Measurements from ENCODE around the gene FGD4. TPM values are rescaled to one million over a fixed set of nuclear protein-coding genes. Genes with fewer than 3 reads are reported as not detected.

Gene FGD4
- total RNA-seq, 1 donor from 2014 or later = 54.6 TPM

DNA sequence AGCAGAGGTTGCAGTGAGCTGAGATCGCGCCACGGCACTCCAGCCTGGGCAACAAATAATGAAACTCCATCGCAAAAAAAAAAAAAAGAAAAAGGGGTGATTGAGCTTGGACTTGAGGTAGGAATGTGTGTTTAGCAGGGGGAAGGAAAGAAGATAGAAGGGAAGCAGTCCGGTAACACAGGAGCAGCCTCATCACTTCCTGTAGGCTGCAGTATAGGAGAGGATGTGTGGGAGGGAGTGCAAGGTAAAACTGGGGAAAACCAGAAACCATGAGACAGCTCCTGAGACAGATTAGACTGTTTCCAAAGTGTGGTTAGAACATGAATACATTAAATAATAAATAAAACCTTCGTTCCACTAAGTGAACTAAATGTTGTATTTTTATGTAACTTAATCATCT, 49.2 kb downstream of the FGD4 start:
- intact Hi-C loops (cut with DNase I) = no loop called here
- DNase-seq (ENCODE audit: low spot score) = no peak
- ATAC-seq = no peak

DNA sequence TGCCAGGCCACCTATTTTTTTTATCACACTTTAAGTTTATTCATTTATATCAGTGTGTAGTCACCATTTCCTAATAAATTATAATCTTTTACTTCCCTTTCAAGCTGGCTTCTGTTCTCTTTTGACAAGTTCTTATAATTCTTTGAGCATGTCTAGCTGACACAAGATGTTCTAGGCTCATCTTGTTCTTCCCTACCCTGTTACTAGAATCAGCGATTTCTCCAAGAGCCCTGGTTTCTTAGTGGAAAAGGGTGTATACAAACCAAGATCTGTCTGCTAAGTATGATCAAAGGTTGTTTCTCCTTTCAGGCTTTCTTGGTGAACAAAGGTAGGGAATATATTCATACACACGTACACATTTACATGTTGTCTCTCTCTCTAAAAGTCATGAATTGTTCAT, 51.0 kb downstream of the FGD4 start:
- ATAC-seq (no peak), DNase-seq (ENCODE audit: low spot score) (no peak)
- intact Hi-C loops (cut with DNase I) = loop anchor here (10.0 kb wide), 1 partner anchor 204 kb away; no protein-coding TSS in a partner anchor

GRCh38 chr12:32450768-32451167, 51.4 kb downstream of the FGD4 start:
- DNase-seq (ENCODE audit: low spot score) = no peak
- intact Hi-C loops (cut with DNase I) = loop anchor here (10.0 kb wide), 1 partner anchor 204 kb away; no protein-coding TSS in a partner anchor
- no peak for ATAC-seq

DNA sequence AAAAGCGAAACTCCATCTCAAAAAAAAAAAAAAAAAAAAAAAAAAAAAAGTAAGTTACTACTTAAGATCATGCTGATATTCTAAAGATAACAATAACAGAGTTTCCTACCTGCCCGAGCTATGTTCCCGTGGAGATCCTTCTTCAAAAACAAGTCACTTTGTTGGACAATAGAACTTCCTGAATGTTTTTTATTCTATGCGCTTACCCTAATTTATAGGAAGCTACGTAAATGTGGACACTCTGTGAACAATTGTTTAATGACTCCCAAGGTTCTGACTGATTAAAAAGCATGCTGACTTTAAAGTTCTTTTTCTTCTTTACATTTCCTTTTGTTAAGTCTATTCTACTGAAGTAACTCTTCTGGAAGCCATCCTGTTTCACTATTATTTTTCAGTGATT, 52.5 kb downstream of the FGD4 start:
- ATAC-seq (no peak), DNase-seq (ENCODE audit: low spot score) (no peak)
- intact Hi-C loops (cut with DNase I) = loop anchor here (10.0 kb wide), 1 partner anchor 203 kb away; no protein-coding TSS in a partner anchor

GRCh38 chr12:32454075-32454474, 54.7 kb downstream of the FGD4 start:
- ATAC-seq (peak; percentile 64), DNase-seq (ENCODE audit: low spot score) (no peak)
- intact Hi-C loops (cut with DNase I) = loop anchor here (10.0 kb wide), 1 partner anchor 201 kb away; no protein-coding TSS in a partner anchor

DNA sequence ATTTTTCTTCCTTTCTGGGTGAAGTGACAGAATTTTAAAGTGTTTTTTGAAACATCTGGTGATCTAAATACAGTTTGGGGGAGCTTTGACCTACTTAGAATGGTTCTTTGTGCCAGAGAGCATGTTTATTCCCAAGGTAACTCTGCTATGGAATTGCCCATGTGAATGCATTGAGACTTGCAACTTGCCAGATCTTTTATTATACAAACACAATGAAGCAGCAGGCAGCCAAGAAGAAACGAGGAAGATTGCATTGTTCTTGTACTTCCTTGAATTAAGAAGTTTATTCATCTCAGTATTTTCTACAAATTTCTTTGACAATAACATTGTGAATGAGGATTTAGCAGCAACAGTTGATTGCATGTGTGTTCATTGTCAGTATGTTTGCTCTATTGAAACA, 55.5 kb downstream of the FGD4 start:
- ATAC-seq (no peak), DNase-seq (ENCODE audit: low spot score) (no peak)
- intact Hi-C loops (cut with DNase I) = loop anchor here (10.0 kb wide), 1 partner anchor 200 kb away; no protein-coding TSS in a partner anchor

GRCh38 chr12:32455607-32456071, 56.3 kb downstream of the FGD4 start:
- intact Hi-C loops (cut with DNase I) = loop anchor here (10.0 kb wide), 1 partner anchor 199 kb away; no protein-coding TSS in a partner anchor
- DNase-seq (ENCODE audit: low spot score) (no peak), ATAC-seq (peak; percentile 82)

- DNase-seq (ENCODE audit: low spot score) (no peak), ATAC-seq (no peak)
- intact Hi-C loops (cut with DNase I) = loop anchor here (10.0 kb wide), 1 partner anchor 197 kb away; no protein-coding TSS in a partner anchor
Observed at GRCh38 chr12:32457251-32458025, 58.1 kb downstream of the FGD4 start.

- intact Hi-C loops (cut with DNase I) = no loop called here
- ATAC-seq (no peak), DNase-seq (ENCODE audit: low spot score) (no peak)
Observed at GRCh38 chr12:32460638-32461037, 61.3 kb downstream of the FGD4 start.

DNA sequence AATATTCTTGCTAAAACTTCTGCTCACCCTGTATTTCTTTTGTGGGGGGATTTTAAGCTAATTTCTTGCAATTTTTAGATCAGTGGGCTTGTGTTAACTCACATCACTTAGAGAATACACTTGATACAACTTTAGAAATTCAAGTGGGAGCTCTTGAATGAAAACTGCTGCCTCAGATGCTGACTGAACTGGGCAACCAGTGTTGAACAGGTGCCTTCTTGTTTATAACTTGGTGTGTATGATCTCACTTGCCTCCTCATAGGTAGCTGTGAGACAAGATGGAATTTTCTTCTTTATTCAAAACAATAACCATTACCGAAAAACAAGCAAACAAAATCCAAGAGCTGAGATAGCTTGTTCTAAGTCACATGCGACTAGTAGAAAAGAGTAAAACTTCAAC, 63.5 kb downstream of the FGD4 start:
- intact Hi-C loops (cut with DNase I) = no loop called here
- no peak for DNase-seq (ENCODE audit: low spot score)
- no peak for ATAC-seq

GRCh38 chr12:32466187-32466586, 66.8 kb downstream of the FGD4 start:
- DNase-seq (ENCODE audit: low spot score) = no peak
- ATAC-seq = no peak
- intact Hi-C loops (cut with DNase I) = no loop called here

GRCh38 chr12:32466986-32467711, 67.8 kb downstream of the FGD4 start:
- no peak for ATAC-seq
- DNase-seq (ENCODE audit: low spot score) = no peak
- intact Hi-C loops (cut with DNase I) = no loop called here

DNA sequence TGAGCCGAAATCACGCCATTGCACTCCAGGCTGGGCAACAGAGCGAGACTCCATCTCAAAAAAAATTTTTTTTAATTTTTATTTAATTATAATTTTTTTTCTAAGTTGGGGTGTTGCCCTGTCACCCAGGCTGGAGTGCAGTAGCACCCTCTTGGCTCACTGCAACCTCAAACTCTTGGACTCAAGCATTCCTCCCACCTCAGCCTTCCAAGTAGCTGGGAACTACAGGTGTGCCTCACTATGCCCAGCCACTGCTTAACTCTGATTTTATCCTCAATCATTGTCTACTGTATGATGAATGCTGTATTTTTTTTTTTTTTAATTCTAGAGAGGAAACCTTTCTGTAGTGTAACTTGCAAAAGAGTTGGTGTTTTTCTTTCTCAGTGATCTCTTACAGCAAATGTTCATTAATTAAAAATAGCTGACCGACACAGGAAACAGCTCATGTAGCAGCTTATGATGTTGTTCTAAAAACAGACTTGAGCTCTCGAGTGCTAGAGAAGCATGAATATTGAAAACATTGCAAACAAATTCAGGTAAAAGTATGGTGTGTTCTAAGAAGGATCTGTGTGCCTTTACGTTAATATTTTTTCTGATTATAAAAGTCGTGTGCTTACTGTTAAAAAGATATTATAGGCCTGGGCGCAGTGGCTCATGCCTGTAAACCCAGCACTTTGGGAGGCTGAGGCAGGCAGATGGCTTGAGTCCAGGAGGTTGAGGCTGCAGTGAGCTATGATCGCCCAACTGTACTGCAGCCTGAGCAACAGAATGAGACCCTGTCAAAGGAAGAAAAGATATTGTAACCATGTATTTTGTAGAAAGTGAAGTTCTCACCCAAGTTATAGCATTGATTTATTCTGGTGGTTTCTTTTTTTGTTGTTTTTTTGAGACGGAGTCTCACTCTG, 68.9 kb downstream of the FGD4 start:
- intact Hi-C loops (cut with DNase I) = no loop called here

GRCh38 chr12:32470936-32471470, 71.6 kb downstream of the FGD4 start:
- no peak for DNase-seq (ENCODE audit: low spot score)
- intact Hi-C loops (cut with DNase I) = no loop called here
- no peak for ATAC-seq

More for the DNA sequence above, 68.9 kb downstream of the FGD4 start:
- no peak for DNase-seq (ENCODE audit: low spot score)
- no peak for ATAC-seq

DNA sequence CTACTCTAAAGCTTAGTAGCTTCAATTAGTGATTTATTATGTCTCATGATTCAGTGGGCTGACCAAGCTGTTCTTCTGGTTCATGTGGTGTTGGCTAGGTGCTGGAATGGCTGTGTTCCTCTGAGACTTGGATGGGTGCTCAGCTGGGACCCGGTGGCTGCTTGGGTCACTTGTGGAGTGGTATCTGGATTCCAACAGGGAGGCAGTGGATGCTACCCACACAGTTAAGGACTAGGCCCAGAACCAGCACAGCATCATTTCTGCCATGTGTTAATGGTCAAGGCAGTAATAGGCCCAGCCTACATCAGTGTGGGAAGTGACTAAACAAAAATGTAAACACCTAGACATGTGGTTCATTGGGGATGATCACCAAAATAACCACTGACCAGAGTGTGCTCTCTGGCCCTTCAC, 72.2 kb downstream of the FGD4 start:
- ATAC-seq (no peak), DNase-seq (ENCODE audit: low spot score) (no peak)
- intact Hi-C loops (cut with DNase I) = no loop called here

GRCh38 chr12:32475724-32476123, 76.4 kb downstream of the FGD4 start:
- DNase-seq (ENCODE audit: low spot score) (no peak), ATAC-seq (no peak)
- intact Hi-C loops (cut with DNase I) = no loop called here

GRCh38 chr12:32476446-32476845, 77.1 kb downstream of the FGD4 start:
- intact Hi-C loops (cut with DNase I) = no loop called here
- no peak for ATAC-seq
- DNase-seq (ENCODE audit: low spot score) = no peak

- no peak for ATAC-seq
- DNase-seq (ENCODE audit: low spot score) = no peak
- intact Hi-C loops (cut with DNase I) = no loop called here
Observed at GRCh38 chr12:32477714-32478113, 78.4 kb downstream of the FGD4 start.

GRCh38 chr12:32478166-32478565, 78.8 kb downstream of the FGD4 start:
- ATAC-seq (no peak), DNase-seq (ENCODE audit: low spot score) (no peak)
- intact Hi-C loops (cut with DNase I) = no loop called here

Measured in sciatic nerve (tissue), 2 donors.